Activated CD8-positive, alpha-beta memory T cell treated with anti-CD3 and anti-CD28 coated beads for 1 hour (primary cell): Measurements from ENCODE around the gene PHC2.

Experiments
- DNase-seq, 2 donors: peaks; one replicate each; pipeline ENCODE4 v3.0.0-alpha.2; 2020; ENCODE audit warnings: low read depth in 1 of 2; ENCODE audit errors: extremely low read depth in 1 of 2

Gene PHC2

DNA sequence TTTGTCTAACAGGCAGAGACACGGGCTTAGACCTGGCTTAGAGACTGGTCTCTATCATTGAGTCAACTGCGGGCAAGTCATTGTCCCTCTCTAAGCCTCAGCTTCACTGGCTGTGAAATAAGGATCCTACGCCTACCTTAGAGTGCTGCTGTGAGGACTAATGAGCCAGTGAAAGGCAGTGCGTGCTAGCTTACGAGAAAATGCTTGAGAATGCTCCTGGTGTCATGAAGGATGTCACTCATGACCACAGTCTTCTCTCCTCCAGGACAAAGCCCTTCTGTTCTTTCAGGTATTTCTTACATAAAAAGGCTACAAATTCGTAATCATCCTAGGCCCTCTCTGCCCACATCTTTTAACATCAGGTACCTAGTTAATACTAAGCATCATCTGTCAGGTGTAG is 93.5 kb downstream of the PHC2 start:
- DNase-seq = no peak

DNA sequence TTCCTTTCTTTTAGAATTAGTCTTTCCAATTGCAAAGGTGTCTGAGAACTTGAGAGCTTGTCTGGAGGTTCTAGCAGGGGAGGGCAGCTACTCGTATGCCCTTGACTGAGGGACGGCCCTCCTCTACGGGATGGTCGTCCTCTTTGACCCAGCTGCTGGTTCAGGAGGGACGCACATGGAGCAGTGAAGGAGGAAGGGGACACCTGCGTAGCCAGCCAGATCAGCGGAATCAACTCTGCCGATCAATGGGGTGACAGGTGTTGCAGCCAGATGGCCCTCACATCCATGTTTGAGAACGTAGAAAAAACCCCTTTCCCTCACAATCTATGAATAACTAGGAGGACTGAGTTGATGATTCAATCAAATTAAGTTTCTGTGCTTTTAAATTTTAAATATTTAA is 94.3 kb downstream of the PHC2 start:
- no peak for DNase-seq

DNA sequence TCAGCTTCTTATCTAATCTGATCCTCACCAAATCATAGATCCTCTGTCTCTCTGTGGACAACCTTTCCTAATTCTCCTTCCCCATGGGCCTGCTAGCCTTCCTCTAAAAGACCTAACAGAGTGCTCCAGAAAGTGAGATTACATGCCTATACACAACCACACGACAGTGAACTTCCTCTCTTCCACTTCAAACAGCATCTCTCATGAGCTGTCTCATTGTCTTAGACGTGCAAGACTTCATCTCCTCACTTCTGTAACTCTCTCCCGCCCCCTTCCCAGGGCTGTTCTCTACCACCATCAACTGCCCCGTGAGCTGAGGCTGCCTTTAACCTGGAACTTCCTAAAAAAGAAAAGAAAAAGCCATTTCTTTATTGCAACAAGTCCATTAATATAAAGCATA is 95.9 kb downstream of the PHC2 start:
- DNase-seq = no peak

DNA sequence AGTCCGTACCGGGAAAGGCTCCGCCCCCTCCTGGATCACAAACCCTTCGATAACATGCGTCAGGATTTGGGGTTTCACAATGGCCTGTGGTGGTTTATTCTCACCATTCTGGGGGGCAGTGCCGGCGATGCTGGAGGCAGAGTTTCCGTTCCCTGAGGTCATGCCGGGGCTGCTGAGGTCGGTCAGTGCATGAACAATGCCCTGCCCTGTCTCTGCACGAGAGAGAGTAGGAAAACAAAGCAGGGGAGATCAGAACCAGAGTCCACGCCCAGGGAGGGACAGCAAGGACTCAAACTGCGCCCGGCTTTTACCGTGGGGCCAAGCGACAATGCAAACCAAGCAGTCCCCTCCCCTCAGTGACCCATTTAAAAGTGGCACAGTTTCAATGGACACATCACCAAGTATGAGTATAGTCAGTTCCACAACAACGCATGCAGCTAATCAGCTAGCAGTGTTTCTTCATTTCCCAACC is 96.8 kb downstream of the PHC2 start:
- DNase-seq = no peak

DNA sequence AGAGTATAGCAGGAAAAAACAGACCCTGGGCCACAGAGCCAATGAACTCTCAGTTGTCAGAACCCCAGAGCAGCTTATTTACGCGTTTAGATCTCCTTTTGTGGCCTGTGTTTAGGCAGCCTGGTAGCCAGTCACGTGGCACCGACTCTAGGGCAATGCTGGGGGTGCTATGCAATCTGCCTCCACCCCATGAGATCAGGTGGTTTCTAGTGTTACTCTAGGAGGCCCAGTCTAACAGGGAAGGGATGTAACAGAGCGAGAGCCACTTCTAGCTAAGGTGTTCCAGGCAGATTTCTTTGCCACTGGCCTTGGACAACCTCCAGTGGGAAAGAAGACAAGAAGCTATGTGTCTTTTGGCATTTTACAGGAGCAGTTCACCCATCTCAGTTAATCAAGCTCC is 98.0 kb downstream of the PHC2 start:
- no peak for DNase-seq

- DNase-seq = no peak
These were observed 98.5 kb downstream of the PHC2 start for GRCh38 chr1:33332357-33332789.

GRCh38 chr1:33331444-33332356 is 99.2 kb downstream of the PHC2 start:
- no peak for DNase-seq

DNA sequence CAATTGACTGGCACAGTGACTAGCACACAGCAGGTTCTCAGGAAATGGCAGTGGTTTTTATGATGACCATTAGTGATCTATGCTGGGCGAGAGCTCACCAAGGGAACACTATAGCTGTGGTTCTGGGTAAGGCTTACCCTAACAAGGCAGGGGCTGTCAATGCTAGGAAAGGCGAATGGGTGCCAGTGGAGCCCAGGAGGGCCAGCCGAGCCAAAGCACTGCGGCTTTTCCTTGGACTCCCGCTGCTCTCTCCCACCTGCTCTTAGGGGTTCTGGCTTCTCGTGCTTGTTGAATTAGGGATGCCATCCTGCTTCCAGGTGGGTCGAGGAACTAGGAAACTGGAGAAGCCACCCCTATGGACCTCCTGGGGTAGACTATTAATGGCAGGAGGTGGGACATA is 100.0 kb downstream of the PHC2 start:
- DNase-seq = no peak

DNA sequence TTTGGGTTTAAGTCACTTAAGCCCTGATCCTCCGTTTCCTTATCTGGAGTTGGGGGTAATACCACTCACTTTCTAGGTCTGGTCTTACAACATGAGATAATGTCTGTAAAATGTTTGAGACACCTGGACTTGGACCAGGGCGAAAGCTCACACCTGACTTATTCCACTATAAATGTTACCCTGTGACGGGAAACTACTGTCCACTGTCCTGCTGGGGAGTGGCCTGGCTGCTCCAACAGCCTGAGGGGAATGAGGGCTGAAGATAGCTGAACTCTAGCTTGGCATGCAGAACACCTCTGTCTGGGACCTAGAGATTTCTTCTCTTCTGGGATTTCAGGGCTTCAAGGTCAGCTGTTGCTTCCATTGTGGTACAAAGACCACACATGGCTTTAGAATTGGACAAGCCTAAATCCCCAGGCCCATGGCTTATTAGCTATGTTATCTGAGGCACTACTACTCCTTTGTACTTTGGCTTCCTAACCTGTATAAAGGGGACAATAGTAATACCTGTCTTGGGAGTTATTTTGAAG is 100.5 kb downstream of the PHC2 start:
- DNase-seq = no peak

GRCh38 chr1:33329600-33330305 is 101.1 kb downstream of the PHC2 start:
- no peak for DNase-seq

DNA sequence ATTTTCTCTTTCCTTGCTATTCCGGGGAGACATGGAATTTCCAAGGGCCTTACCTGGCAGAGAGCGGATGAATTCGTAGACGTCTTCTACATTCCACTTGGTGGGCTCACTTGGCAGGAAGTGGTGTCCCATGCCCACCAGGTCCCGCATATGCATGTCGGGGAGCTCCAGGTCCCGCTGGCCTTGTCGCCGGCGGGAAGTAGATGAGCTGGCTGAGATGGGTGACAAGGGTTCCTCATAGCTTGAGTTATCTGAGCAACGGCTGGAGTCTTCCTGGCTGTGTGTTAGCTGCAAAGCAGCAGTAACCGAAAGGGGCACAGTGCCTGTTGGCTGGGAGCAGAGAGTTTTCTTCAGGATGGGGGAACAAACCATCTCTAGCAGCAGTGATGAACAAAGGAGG is 102.1 kb downstream of the PHC2 start:
- no peak for DNase-seq

DNA sequence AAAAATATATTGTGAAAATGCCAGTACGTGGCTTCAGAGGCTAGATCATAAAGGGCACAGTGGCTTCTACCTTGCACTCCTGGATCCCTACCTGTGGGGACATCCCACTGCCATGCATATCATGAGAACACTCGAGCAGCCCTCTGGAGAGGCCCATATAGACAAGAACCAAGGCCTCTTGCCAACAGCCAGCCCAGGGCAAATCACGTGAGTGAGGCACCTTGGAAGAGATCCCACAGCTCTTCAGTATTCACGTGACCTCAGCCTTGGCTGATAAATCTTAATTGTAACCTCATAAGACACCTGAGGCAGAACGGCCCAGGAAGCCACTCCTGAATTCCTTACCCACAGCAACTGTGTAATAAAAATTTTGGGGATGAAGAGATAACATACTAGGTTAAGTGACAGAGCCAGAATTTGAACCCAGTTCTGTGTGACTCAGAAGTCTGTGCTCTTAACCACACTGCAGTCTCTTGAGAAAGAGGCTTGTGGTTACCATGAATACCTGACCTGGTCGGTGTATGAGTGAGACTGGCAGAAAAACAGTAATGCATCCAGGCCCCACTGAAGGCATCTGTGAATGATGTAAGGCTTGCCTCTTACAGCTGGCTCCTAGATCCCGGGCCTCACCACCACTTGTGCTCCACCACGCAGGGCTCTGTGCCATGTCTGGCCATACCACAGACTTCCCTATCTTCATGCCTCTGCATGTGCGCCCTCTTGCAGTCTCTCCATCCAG is 103.1 kb downstream of the PHC2 start:
- DNase-seq = no peak

GRCh38 chr1:33326785-33327184 is 104.1 kb downstream of the PHC2 start:
- DNase-seq = no peak

- no peak for DNase-seq
These were observed 106.0 kb downstream of the PHC2 start for GRCh38 chr1:33324677-33325575.

DNA sequence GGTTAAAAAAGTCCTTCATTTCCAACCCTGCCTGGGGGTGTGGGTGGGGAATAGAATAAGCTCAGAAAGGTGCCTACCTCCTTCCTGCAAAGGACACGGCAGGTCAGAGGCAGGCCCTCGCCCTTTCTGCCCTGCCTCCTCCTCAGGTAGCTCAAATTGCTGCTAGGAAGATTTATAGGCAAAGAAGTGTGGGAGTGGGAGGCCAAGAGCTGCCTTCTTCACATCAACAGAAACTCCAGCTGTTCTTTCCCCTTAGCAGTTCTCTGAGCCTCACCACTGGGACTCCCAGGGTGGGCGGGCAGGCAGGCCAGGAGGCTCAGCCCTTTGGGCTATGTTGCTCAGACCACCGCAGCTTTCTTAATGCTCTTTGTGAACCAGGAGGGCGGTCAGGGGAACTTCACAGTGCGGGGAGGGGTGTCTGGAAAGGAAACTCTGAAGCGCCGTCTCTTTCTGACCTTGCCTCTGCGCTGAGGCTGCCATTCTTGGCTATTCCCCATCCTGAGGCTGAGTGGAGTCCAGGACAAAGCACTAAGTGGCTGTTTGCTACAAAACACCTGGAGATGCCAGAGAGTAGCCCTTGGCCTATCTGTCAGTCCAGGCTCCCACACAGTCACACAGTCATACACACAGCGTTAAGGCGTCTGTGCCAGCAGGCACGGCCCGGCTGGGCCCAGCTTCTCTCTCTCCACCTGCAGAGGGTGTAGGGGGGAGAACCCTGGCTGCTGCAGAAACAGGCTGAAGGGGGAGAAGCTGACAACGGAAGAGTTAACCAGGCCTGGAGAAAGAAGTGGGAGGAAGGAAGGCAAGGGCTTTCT is 107.0 kb downstream of the PHC2 start:
- no peak for DNase-seq

GRCh38 chr1:33322870-33323585 is 107.9 kb downstream of the PHC2 start:
- no peak for DNase-seq

GRCh38 chr1:33322109-33322508 is 108.8 kb downstream of the PHC2 start:
- no peak for DNase-seq

- no peak for DNase-seq
These were observed 109.7 kb downstream of the PHC2 start for GRCh38 chr1:33321178-33321577.
